ENCODE measurements around the gene EYA2.

The EYA2 gene

GRCh38 chr20:47007826-47008655, 113.4 kb downstream of the EYA2 start:
- H3F3A ChIP-seq (ENCODE audit: low read depth): no peaks in the 10 kb centered on the region
- no peaks in the 10 kb centered on the region for H4K20me1 ChIP-seq (ENCODE audit: insufficient read depth, low read length, poor library complexity, severe bottlenecking)
- TF ChIP-seq EZH2phosphoT487 (IDR thresholded peaks at IDR 0.05; ENCODE audit: borderline replicate concordance) (no peak), CTCF (conservative IDR thresholded peaks at IDR 0.05; ENCODE audit: low read length) (no peak)
- no peaks in the 10 kb centered on the region for H3K4me1 ChIP-seq (ENCODE audit: insufficient read depth, low read length, poor library complexity, severe bottlenecking)
- H2AFZ ChIP-seq (ENCODE audit: low read length): no peak overlapping the region
- H3K27me3 ChIP-seq (ENCODE audit: insufficient read depth, low read length, poor library complexity, severe bottlenecking): no peaks in the 10 kb centered on the region
- no peaks in the 10 kb centered on the region for H3K79me2 ChIP-seq (ENCODE audit: insufficient read depth, low read length)
- no peaks in the 10 kb centered on the region for H3K9me2 ChIP-seq (replicated peaks; ENCODE audit: low read depth, low read length)
- H3K9ac ChIP-seq (ENCODE audit: low read depth, low read length, poor library complexity, severe bottlenecking): no peak overlapping the region
- H3K9me3 ChIP-seq (ENCODE audit: insufficient read depth, low read depth, low read length): no peaks in the 10 kb centered on the region
- no peaks in the 10 kb centered on the region for H3K36me3 ChIP-seq (ENCODE audit: insufficient read depth, low read length)
- H3K4me3 ChIP-seq (ENCODE audit: low read length, poor library complexity, severe bottlenecking): no peak overlapping the region
- H3K4me2 ChIP-seq (ENCODE audit: low read depth, low read length, poor library complexity, severe bottlenecking): no peak overlapping the region

- Histone ChIP-seq H4K20me1 (ENCODE audit: insufficient read depth, low read length, poor library complexity, severe bottlenecking) (no peaks in the 10 kb centered on the region), H3K4me2 (ENCODE audit: low read depth, low read length, poor library complexity, severe bottlenecking) (no peak overlapping the region), H3K9me2 (replicated peaks; ENCODE audit: low read depth, low read length) (no peaks in the 10 kb centered on the region), H3F3A (ENCODE audit: low read depth) (no peaks in the 10 kb centered on the region), H3K9me3 (ENCODE audit: insufficient read depth, low read depth, low read length) (no peaks in the 10 kb centered on the region), H3K79me2 (ENCODE audit: insufficient read depth, low read length) (no peaks in the 10 kb centered on the region), H3K36me3 (ENCODE audit: insufficient read depth, low read length) (no peaks in the 10 kb centered on the region), H3K4me1 (ENCODE audit: insufficient read depth, low read length, poor library complexity, severe bottlenecking) (no peaks in the 10 kb centered on the region), H3K9ac (ENCODE audit: low read depth, low read length, poor library complexity, severe bottlenecking) (no peak overlapping the region), H2AFZ (ENCODE audit: low read length) (no peak overlapping the region), H3K4me3 (ENCODE audit: low read length, poor library complexity, severe bottlenecking) (no peak overlapping the region), H3K27me3 (ENCODE audit: insufficient read depth, low read length, poor library complexity, severe bottlenecking) (no peaks in the 10 kb centered on the region)
- TF ChIP-seq EZH2phosphoT487 (IDR thresholded peaks at IDR 0.05; ENCODE audit: borderline replicate concordance) (no peak), CTCF (conservative IDR thresholded peaks at IDR 0.05; ENCODE audit: low read length) (no peak)
Observed at GRCh38 chr20:47008842-47009518, 114.3 kb downstream of the EYA2 start.

DNA sequence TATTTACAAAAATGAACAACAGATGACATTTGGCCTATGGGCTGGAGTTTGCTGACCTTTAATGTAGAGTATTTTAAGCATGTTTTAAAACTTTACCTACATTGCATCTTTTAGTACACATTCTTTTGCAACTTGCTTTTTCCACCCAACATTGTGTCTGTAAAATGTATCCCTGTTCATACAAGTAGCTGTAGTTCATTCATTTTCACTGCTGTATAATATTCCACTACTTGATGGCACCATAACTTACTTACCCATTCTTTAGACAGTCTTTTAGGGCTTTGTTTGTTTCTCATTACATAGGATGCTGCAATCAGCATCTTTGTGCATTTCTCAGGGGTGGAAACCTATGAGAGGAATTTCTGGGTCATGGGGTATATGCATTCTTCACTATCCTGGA, 115.1 kb downstream of the EYA2 start:
- Histone ChIP-seq H3F3A (ENCODE audit: low read depth) (no peaks in the 10 kb centered on the region), H3K9me3 (ENCODE audit: insufficient read depth, low read depth, low read length) (no peaks in the 10 kb centered on the region)

More for the DNA sequence above, 115.1 kb downstream of the EYA2 start:
- Histone ChIP-seq H3K4me1 (ENCODE audit: insufficient read depth, low read length, poor library complexity, severe bottlenecking) (no peaks in the 10 kb centered on the region), H3K9ac (ENCODE audit: low read depth, low read length, poor library complexity, severe bottlenecking) (no peak overlapping the region), H2AFZ (ENCODE audit: low read length) (no peak overlapping the region), H3K4me2 (ENCODE audit: low read depth, low read length, poor library complexity, severe bottlenecking) (no peak overlapping the region), H3K36me3 (ENCODE audit: insufficient read depth, low read length) (no peaks in the 10 kb centered on the region), H3K79me2 (ENCODE audit: insufficient read depth, low read length) (no peaks in the 10 kb centered on the region), H3K9me2 (replicated peaks; ENCODE audit: low read depth, low read length) (no peaks in the 10 kb centered on the region), H3K27me3 (ENCODE audit: insufficient read depth, low read length, poor library complexity, severe bottlenecking) (no peaks in the 10 kb centered on the region), H3K4me3 (ENCODE audit: low read length, poor library complexity, severe bottlenecking) (no peak overlapping the region), H4K20me1 (ENCODE audit: insufficient read depth, low read length, poor library complexity, severe bottlenecking) (no peaks in the 10 kb centered on the region)
- TF ChIP-seq EZH2phosphoT487 (IDR thresholded peaks at IDR 0.05; ENCODE audit: borderline replicate concordance) (no peak), CTCF (conservative IDR thresholded peaks at IDR 0.05; ENCODE audit: low read length) (no peak)

Data from Loucy (cell line).